ENCODE measurements around the gene CFAP298.

The CFAP298 gene

GRCh38 chr21:32587120-32587519 is 25.1 kb downstream of the CFAP298 start:
- no peaks in the 10 kb centered on the region for H3K4me1 ChIP-seq
- H3K36me3 ChIP-seq (replicated peaks): no peaks in the 10 kb centered on the region
- no peak overlapping the region for H3K4me3 ChIP-seq
- in situ Hi-C loops (cut with MboI; ENCODE audit: low sequenced_read_pairs): no loop called here
- no peaks in the 10 kb centered on the region for H3K9me3 ChIP-seq
- DNase-seq (ENCODE audit: low spot score in 2 of 2): no peak
- H3K27me3 ChIP-seq (ENCODE audit: low read depth): no peaks in the 10 kb centered on the region

DNA sequence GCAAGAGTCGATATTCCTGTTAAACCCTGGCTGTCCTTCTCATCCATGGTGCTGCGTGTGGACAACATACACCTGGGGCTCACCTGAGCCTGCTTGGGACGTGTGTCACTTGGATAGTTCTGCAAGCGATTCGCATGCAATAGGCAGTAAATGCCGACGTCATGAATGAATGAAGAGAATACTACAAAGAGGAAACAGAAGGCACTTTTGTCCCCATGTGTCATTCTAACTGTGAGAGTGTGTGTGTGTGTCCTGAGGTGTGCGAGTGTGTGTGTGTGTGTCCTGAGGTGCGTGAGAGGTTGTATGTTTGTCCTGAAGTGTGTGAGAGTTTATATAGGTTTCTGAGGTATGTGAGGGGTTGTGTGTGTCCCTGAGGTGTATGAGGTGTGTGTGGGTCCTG is 26.2 kb downstream of the CFAP298 start:
- Histone ChIP-seq H3K9me3 (no peaks in the 10 kb centered on the region), H3K36me3 (replicated peaks) (no peaks in the 10 kb centered on the region), H3K4me1 (no peaks in the 10 kb centered on the region), H3K4me3 (no peak overlapping the region), H3K27me3 (ENCODE audit: low read depth) (no peaks in the 10 kb centered on the region)
- no peak for DNase-seq (ENCODE audit: low spot score in 2 of 2)
- in situ Hi-C loops (cut with MboI; ENCODE audit: low sequenced_read_pairs): no loop called here

- no peaks in the 10 kb centered on the region for H3K4me1 ChIP-seq
- no peak for DNase-seq (ENCODE audit: low spot score in 2 of 2)
- no peaks in the 10 kb centered on the region for H3K9me3 ChIP-seq
- no peak within 1 kb of the TSS for H3K4me3 ChIP-seq
- in situ Hi-C loops (cut with MboI; ENCODE audit: low sequenced_read_pairs): no loop called here
- no peaks in the 10 kb centered on the region for H3K27me3 ChIP-seq (ENCODE audit: low read depth)
- no peaks in the 10 kb centered on the region for H3K36me3 ChIP-seq (replicated peaks)
Measured at GRCh38 chr21:32585042-32585710, 27.0 kb downstream of the CFAP298 start, which contains the start of gene TCP10L. TSS of gene TCP10L (minus strand) at chr21:32585523. CDS start at chr21:32584304, 1,219 bp downstream.

- no peak for DNase-seq (ENCODE audit: low spot score in 2 of 2)
- Histone ChIP-seq H3K27me3 (ENCODE audit: low read depth) (no peaks in the 10 kb centered on the region), H3K9me3 (no peaks in the 10 kb centered on the region), H3K4me3 (no peak overlapping the region), H3K4me1 (no peaks in the 10 kb centered on the region), H3K36me3 (replicated peaks) (no peaks in the 10 kb centered on the region)
- in situ Hi-C loops (cut with MboI; ENCODE audit: low sequenced_read_pairs): no loop called here
Measured at GRCh38 chr21:32584472-32584871, 27.7 kb downstream of the CFAP298 start.

GRCh38 chr21:32581732-32582131 is 30.4 kb downstream of the CFAP298 start:
- DNase-seq (ENCODE audit: low spot score in 2 of 2): no peak
- in situ Hi-C loops (cut with MboI; ENCODE audit: low sequenced_read_pairs): no loop called here
- H3K36me3 ChIP-seq (replicated peaks): no peaks in the 10 kb centered on the region
- no peaks in the 10 kb centered on the region for H3K27me3 ChIP-seq (ENCODE audit: low read depth)
- no peaks in the 10 kb centered on the region for H3K4me1 ChIP-seq
- H3K9me3 ChIP-seq: no peaks in the 10 kb centered on the region
- no peak overlapping the region for H3K4me3 ChIP-seq

DNA sequence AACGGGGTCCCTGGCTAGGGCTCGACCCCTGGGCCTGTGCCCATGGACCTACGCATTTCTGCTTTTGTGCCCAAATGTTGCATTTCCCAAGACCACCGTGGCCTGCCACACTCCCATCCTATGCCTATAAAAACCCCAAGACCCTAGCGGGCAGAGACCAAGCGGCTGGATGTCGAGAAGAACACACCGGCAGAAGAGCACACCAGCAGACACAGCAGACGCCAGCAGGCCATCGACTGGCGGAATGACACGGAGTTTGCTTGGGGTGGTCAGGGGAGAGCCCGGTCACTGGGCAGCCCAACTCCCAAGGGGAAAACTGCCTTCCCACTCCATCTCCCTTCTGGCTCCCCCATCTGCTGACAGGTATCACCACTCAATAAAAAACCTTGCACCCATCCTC is 31.2 kb downstream of the CFAP298 start:
- Histone ChIP-seq H3K36me3 (replicated peaks) (no peaks in the 10 kb centered on the region), H3K4me3 (no peak overlapping the region), H3K9me3 (no peaks in the 10 kb centered on the region), H3K4me1 (no peaks in the 10 kb centered on the region), H3K27me3 (ENCODE audit: low read depth) (no peaks in the 10 kb centered on the region)
- in situ Hi-C loops (cut with MboI; ENCODE audit: low sequenced_read_pairs): no loop called here
- DNase-seq (ENCODE audit: low spot score in 2 of 2): no peak

GRCh38 chr21:32578107-32578691 is 34.0 kb downstream of the CFAP298 start:
- Histone ChIP-seq H3K9me3 (no peaks in the 10 kb centered on the region), H3K27me3 (ENCODE audit: low read depth) (no peaks in the 10 kb centered on the region), H3K4me3 (no peak overlapping the region), H3K4me1 (no peaks in the 10 kb centered on the region), H3K36me3 (replicated peaks) (no peaks in the 10 kb centered on the region)
- in situ Hi-C loops (cut with MboI; ENCODE audit: low sequenced_read_pairs): no loop called here
- peak; percentile 14 to 36 for DNase-seq (ENCODE audit: low spot score in 2 of 2)

- Histone ChIP-seq H3K4me3 (no peak overlapping the region), H3K27me3 (ENCODE audit: low read depth) (no peaks in the 10 kb centered on the region), H3K9me3 (no peaks in the 10 kb centered on the region), H3K4me1 (no peaks in the 10 kb centered on the region), H3K36me3 (replicated peaks) (no peaks in the 10 kb centered on the region)
- in situ Hi-C loops (cut with MboI; ENCODE audit: low sequenced_read_pairs): no loop called here
- DNase-seq (ENCODE audit: low spot score in 2 of 2): no peak
Measured at GRCh38 chr21:32576011-32576410, 36.2 kb downstream of the CFAP298 start.

DNA sequence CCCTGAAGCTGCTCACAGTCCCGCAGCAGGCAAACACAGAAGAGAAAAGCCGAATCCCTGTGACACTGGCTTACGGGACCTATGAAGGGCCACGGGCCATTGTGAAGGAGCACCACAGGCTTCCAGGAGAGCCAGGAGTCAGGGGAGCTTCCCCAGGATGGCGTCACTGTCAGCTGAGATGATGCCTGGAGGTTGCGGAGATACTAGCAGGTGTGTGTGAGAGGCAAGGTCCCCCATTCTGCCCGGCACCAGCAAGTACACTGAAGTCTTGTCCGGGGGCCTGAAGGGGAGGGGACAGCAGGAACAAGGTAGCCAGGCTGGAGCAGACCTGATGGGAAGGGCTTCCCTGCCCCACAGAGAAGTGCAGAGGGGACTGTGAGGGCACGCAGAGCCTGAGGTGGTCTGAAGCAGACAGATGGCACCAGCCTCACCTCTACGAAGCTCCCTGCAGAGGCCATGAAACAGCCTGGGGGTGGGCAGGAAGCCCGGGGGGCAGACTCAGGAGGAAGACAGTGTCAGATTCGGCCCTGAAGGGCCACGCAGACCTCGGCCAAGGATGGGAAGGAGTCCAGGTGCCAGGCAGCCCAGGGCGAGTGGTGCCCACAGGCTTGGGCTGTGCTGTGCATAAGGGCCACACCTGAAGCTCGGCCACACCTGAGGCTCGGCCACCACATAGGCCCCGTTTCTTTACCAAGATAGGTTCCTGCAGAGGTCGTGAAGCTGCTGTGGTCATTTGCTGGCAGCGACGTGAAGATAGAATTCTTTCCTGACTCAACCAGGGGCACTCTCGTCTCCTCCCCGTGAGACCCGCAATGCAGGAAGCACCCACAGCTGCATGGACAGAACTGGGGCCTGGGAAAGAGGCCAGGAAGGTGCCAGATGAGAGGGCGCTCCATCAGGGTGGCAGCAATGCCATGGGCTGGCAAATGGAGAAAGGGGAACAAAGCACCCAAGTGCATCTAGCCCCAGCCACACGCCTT is 36.9 kb downstream of the CFAP298 start:
- no peaks in the 10 kb centered on the region for H3K36me3 ChIP-seq (replicated peaks)
- in situ Hi-C loops (cut with MboI; ENCODE audit: low sequenced_read_pairs): no loop called here
- no peak for DNase-seq (ENCODE audit: low spot score in 2 of 2)
- no peaks in the 10 kb centered on the region for H3K4me1 ChIP-seq
- no peaks in the 10 kb centered on the region for H3K27me3 ChIP-seq (ENCODE audit: low read depth)
- H3K4me3 ChIP-seq: no peak overlapping the region
- H3K9me3 ChIP-seq: no peaks in the 10 kb centered on the region

DNA sequence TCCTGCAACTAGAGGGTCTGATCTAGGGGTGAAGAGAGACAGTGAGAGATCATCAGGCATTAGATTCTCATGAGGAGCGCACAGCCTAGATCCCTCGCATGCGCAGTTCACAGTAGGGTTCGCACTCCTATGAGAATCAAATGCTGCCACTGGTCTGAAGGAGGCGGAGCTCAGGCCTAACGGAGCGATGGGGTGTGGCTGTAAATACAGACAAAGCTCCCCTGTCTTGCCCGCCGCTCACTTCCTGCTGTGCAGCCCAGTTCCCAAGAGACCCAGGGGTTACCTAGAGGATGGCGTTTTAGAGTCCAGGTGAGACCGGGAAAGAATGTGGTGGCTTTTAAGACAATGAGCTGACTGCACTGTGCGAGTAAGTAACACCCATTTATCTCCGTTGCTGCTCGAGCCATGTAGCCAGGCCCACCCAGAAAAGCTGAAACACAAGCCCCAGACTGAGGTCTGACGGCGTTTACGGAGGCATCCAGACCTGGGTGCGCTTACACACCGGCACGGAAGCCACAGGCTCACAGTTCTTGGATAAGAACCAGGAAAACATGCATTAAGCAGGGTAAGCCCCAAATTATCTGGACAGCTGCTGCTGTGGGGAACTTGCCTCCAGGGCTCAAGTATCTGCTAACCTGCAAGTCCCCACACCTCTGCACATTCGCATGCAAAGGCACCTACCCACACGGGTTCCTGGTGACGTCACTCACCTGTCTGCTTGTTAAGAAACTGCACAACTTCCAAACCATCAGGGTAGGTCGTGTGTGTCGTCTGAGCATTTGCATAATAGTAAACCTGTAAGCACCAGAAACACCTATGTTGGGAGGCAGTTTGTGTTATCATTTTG is 39.4 kb downstream of the CFAP298 start:
- Histone ChIP-seq H3K4me1 (0 out of 2 replicates have a peak, but pooled peaks cover 6% of the 10 kb centered on the region), H3K4me3 (no peak overlapping the region), H3K27me3 (ENCODE audit: low read depth) (no peaks in the 10 kb centered on the region), H3K9me3 (no peaks in the 10 kb centered on the region), H3K36me3 (replicated peaks) (no peaks in the 10 kb centered on the region)
- in situ Hi-C loops (cut with MboI; ENCODE audit: low sequenced_read_pairs): no loop called here
- DNase-seq (ENCODE audit: low spot score in 2 of 2): peak in 1 of 2 experiments; percentile 21

DNA sequence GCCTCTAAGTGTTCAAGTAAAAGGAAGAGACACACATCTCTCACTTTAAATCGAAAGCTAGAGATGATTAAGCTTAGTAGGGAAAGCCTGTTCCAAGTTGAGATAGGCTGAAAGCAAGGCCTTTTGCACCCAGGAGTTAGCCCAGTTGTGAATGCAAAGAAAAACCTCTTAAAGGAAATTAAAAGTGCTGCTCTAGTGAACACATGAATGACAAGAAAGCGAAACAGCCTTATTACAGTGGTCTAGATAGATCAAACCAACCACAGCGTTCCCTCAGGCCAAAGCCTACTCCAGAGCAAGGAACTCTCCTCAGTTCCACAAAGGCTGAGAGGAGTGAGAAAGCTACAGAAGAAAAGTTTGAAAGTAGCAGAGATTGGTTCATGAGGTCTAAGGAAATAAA is 41.7 kb downstream of the CFAP298 start:
- Histone ChIP-seq H3K9me3 (no peaks in the 10 kb centered on the region), H3K4me3 (no peak overlapping the region), H3K4me1 (0 out of 2 replicates have a peak, but pooled peaks cover 6% of the 10 kb centered on the region), H3K27me3 (ENCODE audit: low read depth) (no peaks in the 10 kb centered on the region), H3K36me3 (replicated peaks) (no peaks in the 10 kb centered on the region)
- DNase-seq (ENCODE audit: low spot score in 2 of 2): no peak
- in situ Hi-C loops (cut with MboI; ENCODE audit: low sequenced_read_pairs): no loop called here

- in situ Hi-C loops (cut with MboI; ENCODE audit: low sequenced_read_pairs): no loop called here
Measured at GRCh38 chr21:32569261-32570230, 42.6 kb downstream of the CFAP298 start.

More at GRCh38 chr21:32569261-32570230, 42.6 kb downstream of the CFAP298 start:
- H3K27me3 ChIP-seq (ENCODE audit: low read depth): no peaks in the 10 kb centered on the region
- H3K36me3 ChIP-seq (replicated peaks): no peaks in the 10 kb centered on the region
- H3K4me3 ChIP-seq: peak overlapping the region; percentile 41
- peaks cover 2% of the 10 kb centered on the region; the same call in 1 of the 2 replicates for H3K9me3 ChIP-seq
- DNase-seq (ENCODE audit: low spot score in 2 of 2): peak; percentile 88 to 90
- H3K4me1 ChIP-seq: 0 out of 2 replicates have a peak, but pooled peaks cover 6% of the 10 kb centered on the region

All from HAP-1 (cell line).